CD4-positive, alpha-beta T cell treated with Interferon alpha-2 for 1 hour (primary cell): ENCODE results near the gene SERPINE3.

Source experiments
- DNase-seq, 2 donors: peaks; one replicate each; pipeline ENCODE4 v3.0.0-alpha.2; 2020 to 2022

SERPINE3 gene

DNA sequence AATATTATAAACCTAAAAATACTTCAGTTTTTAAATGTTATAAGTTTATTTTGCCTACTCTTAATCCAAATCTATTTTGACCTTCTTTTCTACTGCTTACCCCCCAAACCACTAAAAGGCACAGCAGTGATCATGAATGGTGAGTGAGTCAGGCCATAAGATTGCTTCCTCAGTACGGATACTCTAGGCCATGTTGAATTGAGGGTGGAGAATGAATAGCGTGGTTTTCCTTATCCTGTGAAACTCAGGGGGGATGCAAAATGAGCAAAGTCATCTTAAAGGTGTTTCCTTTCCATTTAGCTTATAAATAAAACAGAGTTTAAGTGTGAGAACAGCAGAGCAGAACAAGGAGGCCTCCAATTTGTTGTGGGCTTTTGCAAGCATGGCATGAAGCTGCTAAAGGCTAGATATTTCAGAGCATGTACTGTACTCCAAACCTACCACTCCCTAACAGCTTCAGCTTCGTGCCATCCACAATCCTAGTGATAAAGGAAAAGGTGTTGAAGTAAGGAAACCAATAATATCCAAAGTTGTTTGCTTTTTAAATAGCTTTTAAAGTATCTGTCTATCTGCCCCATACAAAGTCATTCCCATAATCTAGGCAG is 25.0 kb downstream of the SERPINE3 start:
- DNase-seq: no peak

- DNase-seq: no peak
Measured at GRCh38 chr13:51370116-51370515, 30.6 kb downstream of the SERPINE3 start.

DNA sequence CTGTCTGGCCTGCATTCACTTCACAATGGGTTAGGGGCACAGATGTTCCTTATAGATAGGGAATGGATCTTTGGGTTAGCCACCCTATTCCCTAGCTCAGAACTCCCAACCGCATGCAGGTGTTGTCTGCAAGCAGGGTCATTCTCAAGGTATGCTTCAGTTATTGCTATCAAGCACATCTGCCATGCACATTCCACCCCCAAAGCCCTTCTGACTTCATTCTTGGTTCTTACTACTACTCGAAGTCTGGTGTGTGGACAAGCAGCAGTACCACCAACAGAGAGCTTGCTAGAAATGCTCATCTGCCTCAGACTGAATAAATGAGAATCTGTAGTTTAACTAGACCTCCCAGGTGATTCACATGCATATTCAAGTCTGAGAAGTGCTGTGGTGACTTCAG is 31.3 kb downstream of the SERPINE3 start:
- DNase-seq: no peak

- no peak for DNase-seq
Measured at GRCh38 chr13:51371768-51372399, 32.4 kb downstream of the SERPINE3 start.

- DNase-seq: no peak
Measured at GRCh38 chr13:51373451-51373850, 34.0 kb downstream of the SERPINE3 start.

DNA sequence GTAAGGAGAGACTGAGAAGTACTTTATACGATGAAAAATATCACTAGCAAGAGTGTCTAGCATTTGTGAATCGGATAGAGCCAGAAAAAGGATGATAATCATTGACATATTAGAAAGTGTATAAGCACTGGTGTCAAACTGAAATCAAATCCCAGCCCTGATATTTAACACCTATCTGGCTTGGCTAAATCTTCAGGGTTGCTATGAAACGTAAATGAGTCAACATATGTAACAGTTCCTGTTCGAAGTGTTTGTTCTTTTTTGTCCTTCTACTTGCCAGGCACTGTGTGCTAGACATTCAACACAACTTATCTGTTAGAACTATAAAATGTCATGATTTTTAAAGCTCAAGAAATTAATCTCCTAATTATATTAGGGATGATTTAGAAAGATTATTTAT is 40.8 kb downstream of the SERPINE3 start:
- no peak for DNase-seq

GRCh38 chr13:51385114-51385513 is 45.6 kb downstream of the SERPINE3 start:
- DNase-seq: no peak

DNA sequence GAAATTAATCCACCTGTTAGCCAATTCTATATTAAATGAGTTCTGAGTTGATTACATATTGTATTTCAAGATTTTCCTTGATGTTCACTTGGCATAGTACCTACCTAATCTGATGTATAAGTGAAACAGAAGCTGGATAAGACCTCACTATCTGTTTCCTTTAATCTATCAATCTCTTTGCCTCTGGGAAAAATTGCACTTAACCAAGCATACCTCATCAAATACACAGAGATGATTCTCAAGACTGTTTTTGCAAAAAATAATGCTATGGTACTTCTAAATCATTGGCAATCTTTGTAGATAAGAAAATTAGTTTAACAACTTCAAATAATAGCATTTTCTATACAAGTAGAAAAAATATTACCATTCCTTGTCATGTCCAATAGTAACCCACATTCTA is 55.2 kb downstream of the SERPINE3 start:
- DNase-seq: no peak

GRCh38 chr13:51396352-51396751 is 56.9 kb downstream of the SERPINE3 start:
- DNase-seq: no peak

DNA sequence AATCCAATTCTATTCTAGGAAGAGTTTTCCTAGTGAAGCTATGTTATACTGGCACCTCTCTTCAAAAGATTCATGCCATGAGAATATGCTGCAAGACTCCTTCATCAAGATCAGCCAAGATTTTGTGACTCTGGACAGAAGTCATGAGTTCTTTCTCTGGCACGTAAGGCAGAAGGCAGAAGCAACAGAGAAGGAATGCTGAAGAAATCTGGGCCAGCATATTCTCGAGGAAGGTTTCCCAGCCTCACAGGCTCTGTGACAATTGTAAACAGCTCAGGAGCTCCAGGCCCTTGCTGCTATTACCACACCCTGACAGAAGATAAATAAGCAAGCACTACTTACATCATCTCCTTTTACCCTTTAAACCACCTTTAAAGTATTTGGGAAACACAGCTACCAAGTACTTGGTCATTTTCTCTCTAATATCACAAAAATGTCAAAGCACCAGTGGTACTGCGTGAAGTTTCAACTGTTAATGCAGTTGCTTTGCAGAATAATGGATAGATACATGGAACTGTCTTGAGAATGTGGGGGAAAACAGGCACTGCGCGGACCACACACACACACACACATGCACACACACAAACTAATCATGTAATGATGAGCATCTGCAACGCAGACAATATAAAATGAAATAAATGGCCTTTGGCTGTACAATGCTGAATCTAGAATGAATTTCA is 57.9 kb downstream of the SERPINE3 start:
- DNase-seq: no peak

DNA sequence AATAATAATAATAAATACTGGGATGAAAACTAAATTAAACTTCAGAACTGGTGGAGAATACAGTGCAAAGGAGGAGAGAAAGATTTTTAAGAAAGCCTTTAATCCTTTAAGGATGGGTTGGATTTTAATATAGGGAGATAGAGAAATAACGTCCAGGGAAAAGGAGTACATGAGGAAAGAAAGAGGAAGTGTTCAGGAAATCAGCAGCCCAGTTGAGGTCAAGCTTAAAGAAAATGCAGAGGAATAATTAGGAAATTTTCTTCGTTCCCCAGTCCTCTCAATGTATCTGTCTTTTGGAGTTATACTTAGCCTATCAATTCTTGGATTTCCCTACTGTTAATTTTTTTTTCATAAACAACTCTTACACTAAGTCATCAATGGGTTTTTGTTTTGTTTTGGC is 65.7 kb downstream of the SERPINE3 start:
- DNase-seq: no peak

GRCh38 chr13:51412431-51412830 is 72.9 kb downstream of the SERPINE3 start:
- DNase-seq: no peak
